ENCODE results near the gene SORCS1. TPM values are rescaled to one million over a fixed set of nuclear protein-coding genes. Genes with fewer than 3 reads are reported as not detected.

SORCS1 gene
- total RNA-seq, 4 donors from 2014 or later = 34.3 to 85.0 (median 49.3) TPM

GRCh38 chr10:106765928-106766327 lies 398.6 kb downstream of the SORCS1 start:
- H3K9me3 ChIP-seq = no peaks in the 10 kb centered on the region
- H3K27me3 ChIP-seq = no peaks in the 10 kb centered on the region
- H3K27ac ChIP-seq = no peak overlapping the region
- TF ChIP-seq EP300 (IDR thresholded peaks at IDR 0.05) (no peak), POLR2A (IDR thresholded peaks at IDR 0.05) (no peak)
- TF ChIP-seq, protein P1, sequence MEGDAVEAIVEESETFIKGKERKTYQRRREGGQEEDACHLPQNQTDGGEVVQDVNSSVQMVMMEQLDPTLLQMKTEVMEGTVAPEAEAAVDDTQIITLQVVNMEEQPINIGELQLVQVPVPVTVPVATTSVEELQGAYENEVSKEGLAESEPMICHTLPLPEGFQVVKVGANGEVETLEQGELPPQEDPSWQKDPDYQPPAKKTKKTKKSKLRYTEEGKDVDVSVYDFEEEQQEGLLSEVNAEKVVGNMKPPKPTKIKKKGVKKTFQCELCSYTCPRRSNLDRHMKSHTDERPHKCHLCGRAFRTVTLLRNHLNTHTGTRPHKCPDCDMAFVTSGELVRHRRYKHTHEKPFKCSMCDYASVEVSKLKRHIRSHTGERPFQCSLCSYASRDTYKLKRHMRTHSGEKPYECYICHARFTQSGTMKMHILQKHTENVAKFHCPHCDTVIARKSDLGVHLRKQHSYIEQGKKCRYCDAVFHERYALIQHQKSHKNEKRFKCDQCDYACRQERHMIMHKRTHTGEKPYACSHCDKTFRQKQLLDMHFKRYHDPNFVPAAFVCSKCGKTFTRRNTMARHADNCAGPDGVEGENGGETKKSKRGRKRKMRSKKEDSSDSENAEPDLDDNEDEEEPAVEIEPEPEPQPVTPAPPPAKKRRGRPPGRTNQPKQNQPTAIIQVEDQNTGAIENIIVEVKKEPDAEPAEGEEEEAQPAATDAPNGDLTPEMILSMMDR (IDR thresholded peaks at IDR 0.05) = no peak
- DNase-seq (ENCODE audit: low spot score in 2 of 2) = no peak
- H3K4me3 ChIP-seq = no peak overlapping the region
- H3K4me1 ChIP-seq = no peaks in the 10 kb centered on the region
- WGBS, 2 donors = 53 to 60% methylated on average over 7 of the region's 7 CpGs
- H3K36me3 ChIP-seq = no peaks in the 10 kb centered on the region

- no peaks in the 10 kb centered on the region for H3K4me1 ChIP-seq
- no peak overlapping the region for H3K4me3 ChIP-seq
- no peak overlapping the region for H3K27ac ChIP-seq
- no peaks in the 10 kb centered on the region for H3K9me3 ChIP-seq
- no peaks in the 10 kb centered on the region for H3K27me3 ChIP-seq
- 89 to 92% methylated on average over 1 of the region's 1 CpG for WGBS, 2 donors
- no peak for DNase-seq (ENCODE audit: low spot score in 2 of 2)
- H3K36me3 ChIP-seq = no peaks in the 10 kb centered on the region
- no peak for TF ChIP-seq POLR2A (IDR thresholded peaks at IDR 0.05)
- TF ChIP-seq, protein P1 (IDR thresholded peaks at IDR 0.05) = no peak
- TF ChIP-seq EP300 (IDR thresholded peaks at IDR 0.05) = no peak
Observed at GRCh38 chr10:106765241-106765754, 399.2 kb downstream of the SORCS1 start.

DNA sequence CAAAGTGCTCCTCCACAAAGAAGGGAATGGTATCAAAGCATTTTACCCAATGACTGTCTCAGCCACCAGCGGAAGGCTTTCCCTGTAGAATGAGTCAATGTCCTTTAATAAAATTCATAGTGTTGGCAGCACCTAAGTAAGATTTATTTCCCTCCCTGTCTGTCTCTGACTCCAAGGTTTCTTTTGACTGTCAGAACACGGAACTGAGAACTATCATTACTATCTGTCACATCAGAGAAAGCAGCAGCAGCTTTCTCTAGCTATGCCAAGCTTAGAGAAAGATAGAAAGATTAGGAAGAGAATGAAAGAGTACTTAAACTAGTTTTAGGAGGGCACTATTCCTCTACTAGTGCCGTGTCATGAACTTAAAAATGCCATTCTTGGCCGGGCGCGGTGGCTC lies 400.1 kb downstream of the SORCS1 start:
- no peak for DNase-seq (ENCODE audit: low spot score in 2 of 2)
- TF ChIP-seq, protein P1 (IDR thresholded peaks at IDR 0.05) = no peak
- no peak for TF ChIP-seq POLR2A (IDR thresholded peaks at IDR 0.05)
- no peak for TF ChIP-seq EP300 (IDR thresholded peaks at IDR 0.05)
- Histone ChIP-seq H3K36me3 (no peaks in the 10 kb centered on the region), H3K4me1 (no peaks in the 10 kb centered on the region), H3K9me3 (no peaks in the 10 kb centered on the region), H3K27me3 (no peaks in the 10 kb centered on the region), H3K4me3 (no peak overlapping the region), H3K27ac (no peak overlapping the region)
- WGBS, 2 donors = 94 to 96% methylated on average over 6 of the region's 6 CpGs

DNA sequence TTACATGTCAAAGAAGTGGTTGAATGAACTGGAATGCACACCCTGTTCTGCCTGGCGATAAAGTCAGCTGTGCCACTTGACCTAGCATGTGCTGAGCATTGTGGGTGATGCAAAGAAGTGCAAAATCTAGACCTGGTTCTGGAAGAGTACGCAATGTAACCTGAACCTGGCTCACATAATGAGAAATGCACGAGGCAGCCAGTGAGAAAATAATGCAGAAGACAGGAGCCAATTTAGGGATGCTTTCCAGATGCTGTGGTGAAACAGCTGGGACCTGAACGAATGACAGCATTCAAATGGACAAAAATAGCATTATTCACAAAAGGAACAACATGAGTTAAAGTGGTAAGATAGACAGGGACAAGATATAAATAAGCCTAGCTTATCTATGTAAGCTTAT lies 402.6 kb downstream of the SORCS1 start:
- no peaks in the 10 kb centered on the region for H3K4me1 ChIP-seq
- H3K36me3 ChIP-seq = no peaks in the 10 kb centered on the region
- 53 to 69% methylated on average over 4 of the region's 4 CpGs for WGBS, 2 donors
- no peak for DNase-seq (ENCODE audit: low spot score in 2 of 2)
- TF ChIP-seq POLR2A (IDR thresholded peaks at IDR 0.05) = no peak
- H3K9me3 ChIP-seq = no peaks in the 10 kb centered on the region
- H3K27ac ChIP-seq = no peak overlapping the region
- H3K27me3 ChIP-seq = no peaks in the 10 kb centered on the region
- no peak overlapping the region for H3K4me3 ChIP-seq

DNA sequence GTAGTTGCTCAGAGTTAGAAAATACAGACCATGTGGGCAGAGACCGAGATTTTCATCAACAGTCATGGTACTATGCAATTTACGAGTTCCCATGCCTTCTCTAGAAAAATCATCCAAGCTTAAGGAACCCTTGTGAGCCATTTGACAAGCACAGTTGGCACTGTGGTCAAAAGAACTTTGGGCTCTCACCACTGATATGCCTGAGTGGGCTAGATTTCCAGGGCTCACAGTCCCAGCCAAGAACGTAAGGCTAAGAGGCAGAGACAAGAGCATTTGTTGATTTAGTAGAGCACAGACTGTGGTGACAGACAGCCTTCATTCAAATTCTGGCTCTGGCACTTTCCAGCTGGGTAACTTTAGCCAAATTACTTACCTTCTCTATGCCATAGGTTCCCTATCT lies 407.0 kb downstream of the SORCS1 start:
- no peaks in the 10 kb centered on the region for H3K36me3 ChIP-seq
- H3K27ac ChIP-seq = no peak overlapping the region
- no peaks in the 10 kb centered on the region for H3K27me3 ChIP-seq
- no peak for DNase-seq (ENCODE audit: low spot score in 2 of 2)
- TF ChIP-seq EP300 (IDR thresholded peaks at IDR 0.05) (no peak), POLR2A (IDR thresholded peaks at IDR 0.05) (no peak)
- TF ChIP-seq, protein P1 (IDR thresholded peaks at IDR 0.05) = no peak
- no peak overlapping the region for H3K4me3 ChIP-seq
- 75 to 92% methylated on average over 3 of the region's 3 CpGs for WGBS, 2 donors
- H3K4me1 ChIP-seq = no peaks in the 10 kb centered on the region
- H3K9me3 ChIP-seq = no peaks in the 10 kb centered on the region

DNA sequence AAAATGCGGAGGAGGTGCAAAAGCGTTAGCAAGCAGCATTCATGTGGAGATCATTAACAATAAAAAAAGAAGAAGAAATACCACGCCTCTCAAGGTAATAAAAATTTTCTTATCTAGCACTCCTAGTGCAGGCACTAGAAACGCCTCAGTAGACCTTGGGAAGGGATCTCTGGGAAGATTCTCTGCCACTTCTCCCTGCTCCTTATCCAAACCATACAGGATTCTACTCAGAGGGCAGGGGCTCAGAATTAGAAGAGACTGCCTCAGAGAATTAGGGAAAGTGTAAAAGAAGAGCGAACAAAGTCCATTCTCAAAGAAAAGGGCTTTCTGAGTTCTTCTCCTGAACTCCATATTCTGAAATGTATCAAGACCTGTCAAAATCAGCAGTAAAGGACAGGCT lies 413.4 kb downstream of the SORCS1 start:
- TF ChIP-seq, protein P1 (IDR thresholded peaks at IDR 0.05) = no peak
- TF ChIP-seq EP300 (IDR thresholded peaks at IDR 0.05) (no peak), POLR2A (IDR thresholded peaks at IDR 0.05) (no peak)
- H3K27ac ChIP-seq = no peak overlapping the region
- 80 to 83% methylated on average over 5 of the region's 5 CpGs for WGBS, 2 donors

More for the DNA sequence above, 413.4 kb downstream of the SORCS1 start:
- Histone ChIP-seq H3K36me3 (no peaks in the 10 kb centered on the region), H3K4me1 (no peaks in the 10 kb centered on the region), H3K27me3 (no peaks in the 10 kb centered on the region), H3K9me3 (no peaks in the 10 kb centered on the region), H3K4me3 (no peak overlapping the region)
- no peak for DNase-seq (ENCODE audit: low spot score in 2 of 2)

Measured in tibial nerve (tissue), 4 donors.